A549 (cell line): ENCODE measurements around the gene LMF1. TPM values are rescaled to one million over a fixed set of nuclear protein-coding genes. Genes with fewer than 3 reads are reported as not detected.

Experiments used
- ATAC-seq, 2 experiments: fragments of 200-7000 bp in 1 of 2; fragments of >200 bp in 1 of 2; cut with Nextera tagmentation in 1 of 2; cut with Tn5 transposase in 1 of 2; 3 replicates each; pipeline versions ENCODE4 v1.8.0 to v1.9.1; 2018 to 2020; ENCODE audit warnings: mild to moderate bottlenecking in 1 of 2, moderate library complexity in 1 of 2
- CTCF ChIA-PET: fragments of 300-600 bp; sonication (Branson Sonifier 250); formaldehyde crosslinking; extraction: SDS; loops from one replicate; lab custom pipeline; 2021; ENCODE audit warnings: antibody characterized with exemption, inconsistent platforms; lab: Yijun Ruan, JAX
- POLR2A ChIA-PET: fragments of 350-600 bp; formaldehyde crosslinking; extraction: SDS; loops from one replicate; lab custom pipeline; 2021; ENCODE audit warnings: antibody characterized with exemption, inconsistent platforms; lab: Yijun Ruan, JAX
- DNase-seq, 2 experiments: peaks; one replicate each; pipeline versions ENCODE4 v3.0.0 to v3.0.0-alpha.2; 2011 to 2016; ENCODE audit warnings: low read depth in 1 of 2, low spot score in 1 of 2
- FAIRE-seq: peaks from 2 replicates; lab custom pipeline; 2011; peaks lifted over from hg19 to GRCh38; lab: Jason Lieb, UNC
- H3K27ac ChIP-seq, 2 experiments: fragments of >200 bp; sonication (Bioruptor Twin); formaldehyde crosslinking; 3 replicates each; pipeline ENCODE4 v1.5.1; 2016 to 2017
- H3K4me1 ChIP-seq: fragments of >200 bp; sonication (Bioruptor Twin); formaldehyde crosslinking; 3 replicates; pipeline ENCODE4 v1.6.1; 2016
- H3K4me2 ChIP-seq: fragments of >200 bp; sonication (Bioruptor Twin); formaldehyde crosslinking; 3 replicates; pipeline ENCODE4 v1.6.1; 2016
- H3K4me3 ChIP-seq: fragments of >200 bp; sonication (Bioruptor Twin); formaldehyde crosslinking; 3 replicates; pipeline ENCODE4 v1.5.1; 2016
- H3K9me3 ChIP-seq: fragments of >200 bp; sonication (Bioruptor Twin); formaldehyde crosslinking; 3 replicates; pipeline ENCODE4 v1.6.1; 2016
- CBX2 ChIP-seq: fragments of 200-600 bp; sonication (generic); IDR thresholded peaks from 2 replicates; pipeline ENCODE4 v1.6.1; 2016; ENCODE audit warnings: low read depth, mild to moderate bottlenecking, borderline replicate concordance
- CBX8 ChIP-seq: fragments of 200-600 bp; sonication (generic); IDR thresholded peaks from 2 replicates; pipeline ENCODE4 v1.6.1; 2016
- CHD2 ChIP-seq: fragments of 150-350 bp; IDR thresholded peaks from 2 replicates; pipeline ENCODE4 v1.6.1; 2014; ENCODE audit warnings: low read length; ENCODE audit not compliant: partially characterized antibody
- CHD4 ChIP-seq: fragments of 200-600 bp; sonication (generic); IDR thresholded peaks from 2 replicates; pipeline ENCODE4 v1.6.1; 2016; ENCODE audit warnings: antibody characterized with exemption, mild to moderate bottlenecking, borderline replicate concordance
- EHF ChIP-seq: fragments of 250-450 bp; sonication (Bioruptor Pico); IDR thresholded peaks from 2 replicates; pipeline ENCODE4 v1.5.0; 2020; ENCODE audit warnings: mild to moderate bottlenecking
- FOSL2 ChIP-seq, 2 experiments: fragments of 450-650 bp in 1 of 2; fragments of >200 bp in 1 of 2; sonication (Bioruptor Twin) in 1 of 2; formaldehyde crosslinking; IDR thresholded peaks; 2 replicates each; pipeline versions ENCODE4 v1.5.0 to v1.6.1; 2016 to 2020; ENCODE audit warnings: mild to moderate bottlenecking in 1 of 2, moderate library complexity in 1 of 2
- FOXS1 ChIP-seq: fragments of 250-450 bp; sonication (Bioruptor Pico); IDR thresholded peaks from 2 replicates; pipeline ENCODE4 v1.5.0; 2020; ENCODE audit warnings: mild to moderate bottlenecking, moderate library complexity
- GATA3 ChIP-seq: IDR thresholded peaks from 2 replicates; pipeline ENCODE4 v1.6.1; 2012; ENCODE audit warnings: borderline replicate concordance
- HDAC2 ChIP-seq: fragments of 200-600 bp; sonication (generic); IDR thresholded peaks from 2 replicates; pipeline ENCODE4 v1.6.1; 2016
- HOXA7 ChIP-seq: fragments of 250-450 bp; sonication (Bioruptor Pico); IDR thresholded peaks from 2 replicates; pipeline ENCODE4 v1.5.0; 2020; ENCODE audit warnings: mild to moderate bottlenecking, moderate library complexity
- JUN ChIP-seq, 2 experiments: fragments of >200 bp; sonication (Bioruptor Twin); formaldehyde crosslinking; IDR thresholded peaks; 2 replicates in 1 of 2; 3 replicates in 1 of 2; pipeline ENCODE4 v1.6.1; 2016 to 2017
- KDM1A ChIP-seq: fragments of 200-600 bp; sonication (generic); IDR thresholded peaks from 2 replicates; pipeline ENCODE4 v1.6.1; 2016; ENCODE audit warnings: low read depth, mild to moderate bottlenecking
- NFE2L2 ChIP-seq: fragments of 150-350 bp; conservative IDR thresholded peaks from 2 replicates; pipeline ENCODE4 v1.6.1; 2014; ENCODE audit warnings: low read length
- NPAS2 ChIP-seq: fragments of 250-450 bp; sonication (Bioruptor Pico); IDR thresholded peaks from 2 replicates; pipeline ENCODE4 v1.8.0; 2022; ENCODE audit warnings: mild to moderate bottlenecking, moderate library complexity, borderline replicate concordance
- PHF8 ChIP-seq: fragments of 200-600 bp; sonication (generic); IDR thresholded peaks from 2 replicates; pipeline ENCODE4 v1.6.1; 2016; ENCODE audit warnings: low read depth, mild to moderate bottlenecking, antibody characterized with exemption, moderate library complexity, borderline replicate concordance
- POLR2A ChIP-seq: IDR thresholded peaks from 2 replicates; pipeline ENCODE4 v1.6.1; 2012; ENCODE audit warnings: mild to moderate bottlenecking, low read length
- RCOR1 ChIP-seq: fragments of 150-350 bp; IDR thresholded peaks from 2 replicates; pipeline ENCODE4 v1.6.1; 2014; ENCODE audit warnings: antibody characterized with exemption, low read length, low read depth
- RNF2 ChIP-seq: fragments of 200-600 bp; sonication (generic); IDR thresholded peaks from 2 replicates; pipeline ENCODE4 v1.6.1; 2016; ENCODE audit warnings: low read depth, mild to moderate bottlenecking, antibody characterized with exemption, moderate library complexity, borderline replicate concordance
- SMC3 ChIP-seq: fragments of >200 bp; sonication (Bioruptor Twin); formaldehyde crosslinking; IDR thresholded peaks from 3 replicates; pipeline ENCODE4 v1.6.1; 2018; ENCODE audit warnings: inconsistent platforms
- TFCP2L1 ChIP-seq: fragments of 250-450 bp; sonication (Bioruptor Pico); IDR thresholded peaks from 2 replicates; pipeline ENCODE4 v1.5.0; 2021; ENCODE audit warnings: mild to moderate bottlenecking
- TP53 ChIP-seq: fragments of 250-450 bp; sonication (Bioruptor Pico); IDR thresholded peaks from 2 replicates; pipeline ENCODE4 v1.5.0; 2021; ENCODE audit warnings: mild to moderate bottlenecking, moderate library complexity
- ZC3H11A ChIP-seq: fragments of 450-650 bp; IDR thresholded peaks from 2 replicates; pipeline ENCODE4 v1.6.1; 2014; ENCODE audit warnings: antibody characterized with exemption, mild to moderate bottlenecking
- ZFP36 ChIP-seq: fragments of 450-650 bp; IDR thresholded peaks from 2 replicates; pipeline ENCODE4 v1.6.1; 2014; ENCODE audit warnings: borderline replicate concordance; ENCODE audit not compliant: partially characterized antibody
- WGBS: methylation state at CpG from one replicate; pipeline ENCODE4 v1.1.6; 2017; ENCODE audit errors: missing lambda C conversion rate; 5-methylcytosine and 5-hydroxymethylcytosine counted together
- polyA plus RNA-seq, 4 experiments: library from polyadenylated mRNA; depleted of rRNA in 3 of 4; stranded (reverse); fragments of >200 nt; fragmentation: RNase III in 1 of 4; extraction: RNeasy Plus Mini Kit Qiagen cat#74134 plus additional on column Dnase treatment in 1 of 4; gene quantifications; 2 replicates in 3 of 4; 3 replicates in 1 of 4; pipeline ENCODE4 v1.2.3, GENCODE V29; 2011 to 2017
- TF ChIP-seq, protein P1 (sequence below): fragments of >200 bp; sonication (Bioruptor Twin); formaldehyde crosslinking; IDR thresholded peaks from 3 replicates; pipeline ENCODE4 v1.6.1; 2016
- TF ChIP-seq, protein P2 (sequence below): IDR thresholded peaks from 2 replicates; pipeline ENCODE4 v1.6.1; 2012; ENCODE audit warnings: low read depth, borderline replicate concordance
- TF ChIP-seq, protein P3 (sequence below): fragments of 150-350 bp; IDR thresholded peaks from 2 replicates; pipeline ENCODE4 v1.6.1; 2014; ENCODE audit warnings: low read depth, mild to moderate bottlenecking, low read length
- TF ChIP-seq, protein P4 (sequence below): fragments of >200 bp; sonication (Bioruptor Twin); formaldehyde crosslinking; IDR thresholded peaks from 2 replicates; pipeline ENCODE4 v1.6.1; 2016
- TF ChIP-seq, protein P5 (sequence below): IDR thresholded peaks from 2 replicates; pipeline ENCODE4 v1.6.1; 2012

Gene LMF1
- polyA plus RNA-seq, 2 of the 4 experiments (the other 2 are of a cell fraction) = 8.8 to 10.9 TPM

DNA sequence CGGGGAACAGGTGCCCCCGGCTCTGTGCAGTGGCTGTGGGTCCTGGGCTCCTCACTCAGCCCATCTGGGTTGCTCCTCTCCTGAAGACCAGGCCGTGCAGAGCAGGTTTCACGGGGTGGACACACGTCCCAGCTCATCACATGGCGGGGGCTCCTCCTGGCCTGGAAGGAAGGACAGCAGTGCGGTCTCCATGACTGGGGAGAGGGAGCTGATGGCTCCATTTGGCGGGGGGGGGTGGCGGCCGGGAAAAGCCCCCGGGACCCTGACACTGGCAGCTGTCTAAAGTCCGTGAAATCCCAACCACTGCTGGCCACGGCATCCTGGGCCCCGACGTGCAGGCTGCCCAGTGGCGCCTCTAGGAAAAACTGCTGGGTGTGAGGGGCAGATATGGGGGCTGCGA is 29.8 kb upstream of the LMF1 start:
- TF ChIP-seq NPAS2 (CRISPR knock-in tag) (no peak), ZFP36 (no peak), CBX8 (no peak), RCOR1 (no peak)
- TF ChIP-seq, protein P1, sequence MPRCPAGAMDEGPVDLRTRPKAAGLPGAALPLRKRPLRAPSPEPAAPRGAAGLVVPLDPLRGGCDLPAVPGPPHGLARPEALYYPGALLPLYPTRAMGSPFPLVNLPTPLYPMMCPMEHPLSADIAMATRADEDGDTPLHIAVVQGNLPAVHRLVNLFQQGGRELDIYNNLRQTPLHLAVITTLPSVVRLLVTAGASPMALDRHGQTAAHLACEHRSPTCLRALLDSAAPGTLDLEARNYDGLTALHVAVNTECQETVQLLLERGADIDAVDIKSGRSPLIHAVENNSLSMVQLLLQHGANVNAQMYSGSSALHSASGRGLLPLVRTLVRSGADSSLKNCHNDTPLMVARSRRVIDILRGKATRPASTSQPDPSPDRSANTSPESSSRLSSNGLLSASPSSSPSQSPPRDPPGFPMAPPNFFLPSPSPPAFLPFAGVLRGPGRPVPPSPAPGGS = no peak
- WGBS = 87% methylated on average over 7 of the region's 17 CpGs
- FAIRE-seq (no peak), ATAC-seq (no peak), DNase-seq (no peak)
- H3K4me2 ChIP-seq = no peak overlapping the region
- H3K27ac ChIP-seq = no peak overlapping the region
- ChIA-PET POLR2A (no interaction called here), CTCF (interaction anchor here (1.3 to 7.4 kb wide), 4 partner anchors 12 to 57 kb away, joined by 3 to 37 read pairs (median 12); partner anchors contain the start of gene SOX8)
- H3K4me3 ChIP-seq = no peak overlapping the region
- no peaks in the 10 kb centered on the region; the same call in 2 of the 3 replicates for H3K9me3 ChIP-seq
- H3K4me1 ChIP-seq = peaks cover 42% of the 10 kb centered on the region

DNA sequence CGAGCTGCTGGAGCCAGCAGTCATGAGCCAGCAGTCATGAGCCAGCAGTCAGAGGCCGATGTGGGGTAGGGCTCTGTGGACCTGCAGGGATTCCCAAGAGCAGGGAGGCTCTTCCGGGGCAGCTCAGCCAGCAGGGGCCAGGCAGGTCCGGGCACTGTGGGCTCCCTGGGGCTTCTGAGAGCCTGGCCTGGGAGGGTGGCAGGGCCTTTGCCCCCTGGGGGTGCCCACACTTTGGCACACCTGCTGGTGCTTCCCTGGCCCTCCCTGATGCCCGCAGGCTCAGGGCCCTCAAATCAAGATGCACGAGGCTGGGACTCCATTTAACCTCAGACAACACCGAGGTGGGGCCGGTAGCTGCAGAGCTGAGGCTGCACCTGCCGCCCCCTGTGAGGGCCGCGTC is 28.9 kb upstream of the LMF1 start:
- TF ChIP-seq CHD4 (no peak), NFE2L2 (no peak), FOSL2 (IDR thresholded peaks at IDR 0.05) (no peak), FOSL2 (CRISPR knock-in tag; IDR thresholded peaks at IDR 0.05) (no peak), PHF8 (no peak), EHF (CRISPR knock-in tag) (no peak), JUN (IDR thresholded peaks at IDR 0.05) (no peak), CBX2 (no peak), HDAC2 (no peak), FOXS1 (CRISPR knock-in tag) (no peak), POLR2A (no peak), HOXA7 (CRISPR knock-in tag) (no peak), GATA3 (no peak), KDM1A (no peak)
- TF ChIP-seq, protein P2, sequence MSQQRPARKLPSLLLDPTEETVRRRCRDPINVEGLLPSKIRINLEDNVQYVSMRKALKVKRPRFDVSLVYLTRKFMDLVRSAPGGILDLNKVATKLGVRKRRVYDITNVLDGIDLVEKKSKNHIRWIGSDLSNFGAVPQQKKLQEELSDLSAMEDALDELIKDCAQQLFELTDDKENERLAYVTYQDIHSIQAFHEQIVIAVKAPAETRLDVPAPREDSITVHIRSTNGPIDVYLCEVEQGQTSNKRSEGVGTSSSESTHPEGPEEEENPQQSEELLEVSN = no peak
- TF ChIP-seq, protein P3, sequence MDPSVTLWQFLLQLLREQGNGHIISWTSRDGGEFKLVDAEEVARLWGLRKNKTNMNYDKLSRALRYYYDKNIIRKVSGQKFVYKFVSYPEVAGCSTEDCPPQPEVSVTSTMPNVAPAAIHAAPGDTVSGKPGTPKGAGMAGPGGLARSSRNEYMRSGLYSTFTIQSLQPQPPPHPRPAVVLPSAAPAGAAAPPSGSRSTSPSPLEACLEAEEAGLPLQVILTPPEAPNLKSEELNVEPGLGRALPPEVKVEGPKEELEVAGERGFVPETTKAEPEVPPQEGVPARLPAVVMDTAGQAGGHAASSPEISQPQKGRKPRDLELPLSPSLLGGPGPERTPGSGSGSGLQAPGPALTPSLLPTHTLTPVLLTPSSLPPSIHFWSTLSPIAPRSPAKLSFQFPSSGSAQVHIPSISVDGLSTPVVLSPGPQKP = no peak
- TF ChIP-seq, protein P4, sequence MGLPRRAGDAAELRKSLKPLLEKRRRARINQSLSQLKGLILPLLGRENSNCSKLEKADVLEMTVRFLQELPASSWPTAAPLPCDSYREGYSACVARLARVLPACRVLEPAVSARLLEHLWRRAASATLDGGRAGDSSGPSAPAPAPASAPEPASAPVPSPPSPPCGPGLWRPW = no peak
- no peak overlapping the region for H3K4me3 ChIP-seq
- ATAC-seq (no peak), DNase-seq (no peak), FAIRE-seq (no peak)
- WGBS = 74% methylated on average over 10 of the region's 11 CpGs
- ChIA-PET POLR2A (no interaction called here), CTCF (interaction anchor here (1.3 to 7.4 kb wide), 3 partner anchors 18 to 55 kb away, joined by 3 to 37 read pairs (median 15); partner anchors contain the start of gene SOX8)
- H3K4me1 ChIP-seq = peaks cover 39% of the 10 kb centered on the region
- 0 out of 6 replicates have a peak overlapping the region, but pooled peaks of 1 of the 2 experiments have one; percentile 12 for H3K27ac ChIP-seq
- no peak overlapping the region for H3K4me2 ChIP-seq
- no peaks in the 10 kb centered on the region; the same call in 2 of the 3 replicates for H3K9me3 ChIP-seq

DNA sequence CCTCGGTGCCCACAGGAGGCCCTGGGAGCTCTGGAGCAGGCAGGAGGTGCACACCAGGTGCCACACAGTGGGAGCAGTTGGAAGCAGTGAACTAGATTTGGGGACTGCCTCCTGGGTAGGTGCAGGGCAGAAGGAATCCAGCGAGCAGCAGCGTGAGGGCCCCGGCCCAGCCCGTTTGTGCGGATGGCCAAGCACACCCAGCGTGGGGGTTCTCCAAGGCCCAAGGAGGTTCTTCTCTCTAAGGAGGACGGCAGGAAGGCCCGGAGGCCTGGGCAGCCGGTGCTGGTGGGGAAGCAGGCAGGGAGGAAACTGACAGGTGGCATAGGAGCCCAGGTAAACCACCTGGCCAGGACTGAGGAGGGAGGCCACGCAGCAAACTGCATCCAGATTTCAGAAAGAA is 27.8 kb upstream of the LMF1 start:
- Histone ChIP-seq H3K4me2 (no peak overlapping the region), H3K4me3 (no peak overlapping the region), H3K4me1 (peaks cover 29% of the 10 kb centered on the region), H3K9me3 (no peaks in the 10 kb centered on the region; the same call in 2 of the 3 replicates), H3K27ac (0 out of 6 replicates have a peak overlapping the region, but pooled peaks of 1 of the 2 experiments have one; percentile 80)
- FAIRE-seq = no peak
- ChIA-PET CTCF (interaction anchor here (1.3 to 7.4 kb wide), 5 partner anchors 17 to 120 kb away, joined by 3 to 37 read pairs (median 5); partner anchors contain the start of gene SOX8), POLR2A (no interaction called here)
- ATAC-seq = no peak
- WGBS = 96% methylated on average over 11 of the region's 11 CpGs
- DNase-seq = no peak
- TF ChIP-seq TFCP2L1 (CRISPR knock-in tag) (no peak), FOSL2 (IDR thresholded peaks at IDR 0.05) (no peak), FOSL2 (CRISPR knock-in tag; IDR thresholded peaks at IDR 0.05) (no peak), CHD2 (no peak), TP53 (CRISPR knock-in tag) (no peak), PHF8 (no peak), SMC3 (no peak), RNF2 (no peak), ZC3H11A (no peak)
- TF ChIP-seq, protein P4 = no peak
- TF ChIP-seq, protein P5, sequence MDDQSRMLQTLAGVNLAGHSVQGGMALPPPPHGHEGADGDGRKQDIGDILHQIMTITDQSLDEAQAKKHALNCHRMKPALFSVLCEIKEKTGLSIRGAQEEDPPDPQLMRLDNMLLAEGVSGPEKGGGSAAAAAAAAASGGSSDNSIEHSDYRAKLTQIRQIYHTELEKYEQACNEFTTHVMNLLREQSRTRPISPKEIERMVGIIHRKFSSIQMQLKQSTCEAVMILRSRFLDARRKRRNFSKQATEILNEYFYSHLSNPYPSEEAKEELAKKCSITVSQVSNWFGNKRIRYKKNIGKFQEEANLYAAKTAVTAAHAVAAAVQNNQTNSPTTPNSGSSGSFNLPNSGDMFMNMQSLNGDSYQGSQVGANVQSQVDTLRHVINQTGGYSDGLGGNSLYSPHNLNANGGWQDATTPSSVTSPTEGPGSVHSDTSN = no peak
